A673 (cell line): Measurements from ENCODE around the gene FAM120B. TPM values are rescaled to one million over a fixed set of nuclear protein-coding genes. Genes with fewer than 3 reads are reported as not detected.
"Not testable (repeated sequence)": the region's sequence is repeated elsewhere in the genome, so short reads cannot be mapped to it uniquely, and the experiment has no call there.

ENCODE experiments used
- BruUV-seq: library from RNA; stranded (reverse); fragments of 400-500 nt; replicated peaks from 2 replicates; lab custom pipeline; 2021; lab: Mats Ljungman, UMichigan
- CTCF ChIA-PET: fragments of 300-600 bp; sonication (Branson Sonifier 250); formaldehyde crosslinking; loops from one replicate; lab custom pipeline; 2022; ENCODE audit warnings: antibody characterized with exemption; lab: Charles Lee
- POLR2A ChIA-PET: fragments of 300-600 bp; sonication (Branson Sonifier 250); formaldehyde crosslinking; loops from one replicate; lab custom pipeline; 2022; ENCODE audit warnings: antibody characterized with exemption; ENCODE audit not compliant: low non-redundant PET; lab: Charles Lee
- DNase-seq: peaks from one replicate; pipeline ENCODE4 v3.0.0-alpha.2; 2015; ENCODE audit warnings: low spot score
- H3K27ac ChIP-seq: fragments of 200-600 bp; sonication (generic); 2 replicates; pipeline ENCODE4 v1.5.1; 2016; ENCODE audit warnings: mixed run types, low read depth, mild to moderate bottlenecking, mixed read lengths, antibody characterized with exemption, low read length; ENCODE audit not compliant: poor library complexity, severe bottlenecking
- H3K27me3 ChIP-seq: fragments of 200-600 bp; sonication (generic); replicated peaks from 2 replicates; pipeline ENCODE4 v1.6.1; 2017; ENCODE audit warnings: mixed run types, low read depth, mild to moderate bottlenecking, mixed read lengths, antibody characterized with exemption, low read length; ENCODE audit not compliant: insufficient read depth, poor library complexity
- H3K36me3 ChIP-seq: fragments of 200-600 bp; sonication (generic); 2 replicates; pipeline ENCODE4 v1.6.1; 2016; ENCODE audit warnings: mixed run types, mild to moderate bottlenecking, mixed read lengths, antibody characterized with exemption, low read length; ENCODE audit not compliant: insufficient read depth, poor library complexity, severe bottlenecking
- H3K4me1 ChIP-seq: fragments of 200-600 bp; sonication (generic); 2 replicates; pipeline ENCODE4 v1.6.1; 2017; ENCODE audit warnings: mixed run types, mild to moderate bottlenecking, mixed read lengths, antibody characterized with exemption, low read length; ENCODE audit not compliant: insufficient read depth, poor library complexity, severe bottlenecking
- H3K4me3 ChIP-seq: fragments of 200-600 bp; sonication (generic); 2 replicates; pipeline ENCODE4 v1.5.1; 2016; ENCODE audit warnings: low read depth, mixed run types, mild to moderate bottlenecking, mixed read lengths, low read length; ENCODE audit not compliant: poor library complexity, severe bottlenecking
- H3K9me3 ChIP-seq: fragments of 200-600 bp; sonication (generic); 2 replicates; pipeline ENCODE4 v1.6.1; 2016; ENCODE audit warnings: mixed run types, low read depth, mild to moderate bottlenecking, mixed read lengths, antibody characterized with exemption, low read length; ENCODE audit not compliant: poor library complexity, severe bottlenecking
- CTCF ChIP-seq: fragments of 300-800, 200-600 bp; sonication (generic); conservative IDR thresholded peaks from 2 replicates; pipeline ENCODE4 v1.5.1; 2017; ENCODE audit warnings: low read depth, mild to moderate bottlenecking, antibody characterized with exemption, low read length, moderate library complexity, mixed read lengths
- EZH2 ChIP-seq: fragments of 200-600 bp; sonication (generic); IDR thresholded peaks from 2 replicates; pipeline ENCODE4 v1.6.1; 2017; ENCODE audit warnings: borderline replicate concordance, low read depth, mild to moderate bottlenecking, mixed read lengths, antibody characterized with exemption, low read length; ENCODE audit not compliant: poor library complexity, severe bottlenecking
- intact Hi-C: fragments of 100-400 bp; cut with micrococcal nuclease; formaldehyde crosslinking; loops from one replicate; pipeline ENCODE4 v1.10.0; 2022; ENCODE audit not compliant: unreplicated experiment
- total RNA-seq: library from RNA; stranded (reverse); gene quantifications from 2 replicates; pipeline ENCODE4 v1.2.3, GENCODE V29; 2021

FAM120B gene
- total RNA-seq, 1 experiment from 2014 or later: 31.6 TPM

GRCh38 chr6:170317076-170317475 lies 10.5 kb downstream of the FAM120B start:
- ChIA-PET CTCF (no interaction called here), POLR2A (no interaction called here)
- no TSS peak for BruUV-seq
- Histone ChIP-seq H3K36me3 (peaks cover 5% of the 10 kb centered on the region), H3K4me1 (no peaks in the 10 kb centered on the region), H3K27ac (no peak overlapping the region), H3K4me3 (no peak overlapping the region), H3K9me3 (no peaks in the 10 kb centered on the region), H3K27me3 (no peaks in the 10 kb centered on the region)
- intact Hi-C loops: no loop called here
- no peak for DNase-seq
- TF ChIP-seq EZH2: no peak
- TF ChIP-seq CTCF: no peak

GRCh38 chr6:170317718-170318117 lies 11.2 kb downstream of the FAM120B start:
- H3K4me1 ChIP-seq: no peaks in the 10 kb centered on the region
- TF ChIP-seq EZH2: no peak
- TF ChIP-seq CTCF: no peak
- H3K27ac ChIP-seq: no peak overlapping the region
- H3K9me3 ChIP-seq: no peaks in the 10 kb centered on the region
- no peak for DNase-seq
- H3K36me3 ChIP-seq: peaks cover 6% of the 10 kb centered on the region
- CTCF ChIA-PET: no interaction called here
- intact Hi-C loops: no loop called here
- TSS peak; percentile 23 for BruUV-seq
- H3K4me3 ChIP-seq: no peak overlapping the region
- POLR2A ChIA-PET: no interaction called here
- no peaks in the 10 kb centered on the region for H3K27me3 ChIP-seq

- H3K4me3 ChIP-seq: no peak overlapping the region
- H3K36me3 ChIP-seq: peaks cover 31% of the 10 kb centered on the region
- no peaks in the 10 kb centered on the region for H3K27me3 ChIP-seq
- ChIA-PET CTCF (no interaction called here), POLR2A (no interaction called here)
- H3K27ac ChIP-seq: no peak overlapping the region
- BruUV-seq: no TSS peak
- TF ChIP-seq EZH2: no peak
- TF ChIP-seq CTCF: no peak
- no peaks in the 10 kb centered on the region for H3K4me1 ChIP-seq
- intact Hi-C loops: no loop called here
- no peaks in the 10 kb centered on the region for H3K9me3 ChIP-seq
- no peak for DNase-seq
These were observed 22.8 kb downstream of the FAM120B start for GRCh38 chr6:170329321-170329720.

GRCh38 chr6:170335199-170335598 lies 28.6 kb downstream of the FAM120B start:
- H3K27ac ChIP-seq, POLR2A ChIA-PET, BruUV-seq, DNase-seq, H3K4me3 ChIP-seq, intact Hi-C loops, H3K9me3 ChIP-seq, H3K4me1 ChIP-seq, CTCF ChIA-PET, H3K27me3 ChIP-seq: not testable (repeated sequence)
- peaks cover 19% of the 10 kb centered on the region for H3K36me3 ChIP-seq
